Pons (tissue), 1 donor: ENCODE data around the gene ROPN1L.
"Not testable (repeated sequence)": the region's sequence is repeated elsewhere in the genome, so short reads cannot be mapped to it uniquely, and the experiment has no call there.

ENCODE experiments used
- DNase-seq: peaks from one replicate; pipeline ENCODE4 v3.0.0-alpha.2; 2016; ENCODE audit warnings: low spot score

ROPN1L gene

DNA sequence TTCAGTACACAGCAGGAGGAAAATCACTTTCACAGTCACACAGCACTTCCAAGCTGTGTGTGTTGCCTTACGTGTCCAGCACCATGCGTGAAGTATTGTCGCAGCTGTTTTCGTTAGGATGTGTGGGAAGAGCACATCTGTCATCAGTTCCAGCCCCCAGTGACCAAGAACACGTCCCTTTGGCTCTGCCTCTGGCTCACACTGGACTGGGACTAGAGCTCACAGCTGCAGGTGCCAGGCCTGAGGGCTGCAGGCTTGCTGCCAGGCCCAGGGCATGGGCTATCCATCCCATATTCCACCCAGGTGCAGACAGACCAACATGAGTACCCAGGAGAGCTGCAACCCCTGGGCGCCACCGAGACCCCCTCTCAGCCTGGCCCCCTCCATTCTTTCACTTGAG, 61.6 kb downstream of the ROPN1L start:
- no peak for DNase-seq

DNA sequence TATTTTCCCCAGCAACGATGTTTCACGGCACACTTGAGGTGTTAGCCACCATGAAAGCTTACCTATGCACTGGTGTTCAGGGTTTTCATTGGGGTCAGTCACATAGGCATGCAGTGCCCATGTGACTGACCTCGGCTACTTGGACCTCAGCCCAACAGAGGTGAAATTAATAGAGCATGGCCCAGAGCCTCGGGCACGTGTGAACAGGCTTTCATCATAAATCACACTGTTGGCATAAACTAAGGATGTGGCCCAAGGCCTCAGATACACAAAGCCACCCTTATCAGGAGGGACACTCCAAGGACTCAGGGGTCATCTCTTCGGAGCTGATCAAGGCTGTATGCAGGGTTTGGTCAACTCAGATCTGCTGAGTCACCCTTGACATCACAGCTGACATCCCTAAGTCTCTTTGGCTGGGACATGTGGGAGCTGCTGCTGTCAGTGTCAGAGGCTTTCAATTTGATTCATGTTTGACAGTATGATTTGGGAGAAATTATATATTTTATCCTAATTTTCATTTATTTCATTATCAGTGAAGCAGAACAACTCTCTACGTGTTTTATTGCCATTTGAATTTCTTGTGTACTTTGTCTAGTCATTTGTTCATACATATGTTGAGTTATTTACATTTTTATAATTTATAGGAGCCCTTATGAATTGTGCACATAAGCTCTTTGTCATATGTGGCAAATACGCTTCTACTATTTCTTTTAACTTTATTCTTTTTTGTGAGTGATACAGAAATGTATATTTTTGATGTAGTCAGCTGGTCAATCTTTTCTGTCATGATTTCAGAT, 62.5 kb downstream of the ROPN1L start:
- DNase-seq, result no peak

DNA sequence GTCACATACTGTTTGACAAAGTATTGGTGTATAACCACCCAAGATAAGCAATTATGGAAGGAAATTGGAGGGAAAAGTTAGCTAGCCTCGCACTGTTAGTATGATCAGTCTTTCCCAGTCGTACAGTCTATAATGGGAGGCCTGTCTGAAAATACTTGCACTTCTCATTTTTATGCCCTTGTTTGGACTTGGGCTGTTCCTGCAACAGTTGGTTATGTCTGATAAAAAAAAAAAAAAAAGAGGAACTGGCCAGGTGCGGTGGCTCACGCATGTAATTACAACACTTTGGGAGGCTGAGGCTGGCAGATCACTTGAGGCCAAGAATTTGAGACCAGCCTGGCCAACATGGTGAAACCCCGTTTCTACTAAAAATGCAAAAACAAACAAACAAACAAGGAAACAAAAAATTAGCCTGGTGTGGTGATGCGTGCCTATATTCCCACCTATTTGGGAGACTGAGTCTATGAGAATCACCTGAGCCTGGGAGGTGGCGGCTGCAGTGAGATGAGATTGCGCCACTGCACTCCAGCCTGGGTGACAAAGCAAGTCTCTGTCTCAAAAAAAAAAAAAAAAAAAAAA, 63.9 kb downstream of the ROPN1L start:
- DNase-seq, result peak; percentile 30

DNA sequence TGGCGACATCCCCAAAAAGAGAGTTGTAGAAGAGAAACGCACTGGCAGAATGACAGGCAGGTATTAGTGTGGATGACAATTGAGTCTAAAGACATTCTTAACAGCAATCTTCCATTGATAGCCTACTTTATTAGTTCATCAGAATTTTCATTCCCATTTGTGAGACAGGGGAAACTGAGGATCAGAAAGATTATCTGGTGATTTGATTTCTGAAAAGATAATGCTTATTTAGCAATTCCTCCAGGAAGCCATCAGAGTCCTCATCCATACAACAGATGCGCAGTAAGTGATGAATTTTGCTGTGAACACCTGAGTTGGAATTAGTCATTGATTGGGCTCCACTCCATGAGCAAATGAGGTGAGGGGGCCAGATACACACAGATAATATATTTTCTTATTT, 64.9 kb downstream of the ROPN1L start:
- DNase-seq, result no peak

DNA sequence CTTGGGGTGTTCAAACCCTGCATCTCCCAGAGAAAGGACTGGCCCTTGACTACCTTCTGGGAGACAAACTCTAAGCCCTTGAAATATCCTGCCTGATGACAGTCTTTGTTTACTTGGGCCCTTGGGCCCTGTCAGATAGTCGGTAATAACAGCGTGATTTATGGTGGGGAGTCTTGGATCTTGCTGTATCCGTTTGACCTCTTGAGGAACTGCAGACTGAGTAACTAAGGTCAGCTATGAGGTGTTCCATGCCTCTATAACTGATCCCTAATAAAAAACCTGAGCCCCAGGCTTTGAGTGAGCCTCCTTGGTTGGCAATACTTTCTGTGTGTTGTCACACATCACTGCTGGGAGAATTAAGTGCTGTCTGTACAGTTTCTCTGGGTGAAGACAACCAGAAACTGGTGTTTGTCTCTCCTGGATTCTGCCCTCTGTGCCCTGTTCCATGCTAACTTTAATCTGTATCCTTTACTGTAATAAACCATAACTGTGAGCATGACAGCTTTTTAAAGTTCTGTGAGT, 66.0 kb downstream of the ROPN1L start:
- DNase-seq, result no peak

DNA sequence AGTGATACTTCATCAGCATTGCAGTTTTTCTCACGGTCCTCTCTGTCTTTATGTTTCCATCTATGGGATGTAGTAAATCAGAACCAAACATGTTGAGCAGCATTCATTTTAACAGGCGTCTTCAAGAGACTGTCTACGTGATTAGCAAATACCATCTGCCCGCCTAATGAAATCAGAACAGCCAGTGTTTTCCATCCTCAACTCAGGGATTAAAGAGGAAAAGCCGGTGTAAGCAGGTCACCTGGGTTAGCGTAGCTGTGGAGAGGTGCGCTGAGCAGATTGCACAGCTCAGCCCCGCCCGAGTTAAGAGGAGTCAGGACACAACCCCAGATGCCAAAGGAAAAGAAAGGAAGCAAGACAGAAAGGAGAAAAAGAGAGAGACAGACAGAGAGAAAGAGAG, 67.9 kb downstream of the ROPN1L start:
- no peak for DNase-seq

DNA sequence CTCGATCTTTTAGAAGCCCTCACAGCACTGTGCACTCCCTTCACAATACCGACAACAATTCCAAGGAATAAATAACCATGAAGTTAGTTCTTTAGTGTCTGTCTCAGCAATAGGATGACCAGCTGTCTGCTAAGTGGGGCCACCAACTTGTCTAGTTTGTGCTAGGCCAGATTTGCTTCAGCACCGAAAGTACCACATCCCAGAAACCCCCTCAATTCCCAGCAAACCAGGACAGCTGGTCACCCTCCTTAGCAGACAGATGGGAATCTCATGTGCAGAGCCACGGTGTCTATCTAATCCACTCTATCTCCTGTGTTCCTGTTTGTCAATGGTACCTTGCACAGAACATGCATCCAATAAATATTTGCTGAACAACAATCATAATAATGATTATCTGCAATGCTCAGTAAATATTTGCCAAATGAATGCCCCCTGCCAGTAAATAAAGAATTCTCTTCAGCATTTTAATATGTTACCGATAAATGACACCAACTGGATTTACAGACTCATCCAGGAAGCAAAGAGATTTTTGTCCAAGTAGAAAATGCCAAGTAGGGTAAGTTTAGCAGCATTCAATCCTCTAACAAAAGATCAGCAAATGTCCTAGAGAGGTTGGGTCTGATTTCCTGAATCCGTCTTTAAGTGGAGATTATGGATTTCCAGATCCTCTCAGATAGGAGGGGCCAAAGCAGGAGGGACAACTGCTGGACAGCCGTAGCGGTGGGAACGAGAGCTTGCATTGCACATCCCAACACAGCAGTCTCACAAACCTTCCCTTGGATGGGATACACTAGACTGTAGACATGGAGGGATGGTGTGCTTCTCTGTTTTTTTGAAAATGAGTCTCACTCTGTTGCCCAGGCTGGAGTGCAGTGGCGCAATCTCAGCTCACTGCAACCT, 70.3 kb downstream of the ROPN1L start:
- no peak for DNase-seq

DNA sequence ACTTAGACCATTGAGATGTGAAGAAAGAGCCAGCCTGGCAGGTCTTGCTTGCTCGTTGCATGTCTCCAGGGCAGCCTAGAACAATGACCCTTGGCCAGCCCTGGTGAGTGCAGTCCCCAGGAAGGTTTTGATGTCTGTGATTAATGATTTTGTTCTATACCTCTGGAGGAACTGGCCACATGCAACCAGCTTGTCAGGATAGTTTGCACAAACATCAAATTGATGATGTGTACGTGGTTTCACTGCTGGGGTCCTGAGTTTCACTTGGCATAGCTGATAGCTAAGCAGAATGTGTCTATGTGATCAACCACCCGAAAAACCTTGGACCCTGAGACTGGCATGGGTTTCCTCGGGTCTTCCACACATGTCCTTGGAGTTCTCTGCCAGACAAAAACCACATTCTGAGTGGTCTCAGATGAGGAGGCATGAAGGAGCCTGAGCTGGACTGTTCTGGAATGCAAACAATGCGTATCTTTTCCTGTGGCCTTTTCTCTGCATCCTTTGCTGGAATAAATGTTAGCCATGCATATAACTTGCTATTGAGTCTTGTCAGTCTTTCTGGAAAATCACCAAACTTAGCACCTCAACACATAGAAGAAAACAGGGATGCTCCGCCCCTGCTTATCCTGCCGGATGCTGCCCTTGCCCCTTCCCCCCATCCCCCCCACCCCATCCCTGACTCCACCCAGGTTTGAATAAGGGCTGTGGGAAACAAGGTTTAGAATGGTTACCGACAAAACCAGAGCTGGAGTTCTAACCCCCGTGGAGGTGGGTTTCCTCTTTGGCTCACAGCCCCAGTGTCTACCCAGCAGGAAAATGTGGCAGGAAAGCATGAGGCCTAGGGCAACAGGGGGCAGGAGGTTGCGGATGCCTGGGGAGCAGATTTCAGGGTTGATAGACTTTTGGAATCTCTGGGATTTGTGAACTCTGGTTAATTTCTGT, 72.1 kb downstream of the ROPN1L start:
- no peak for DNase-seq

DNA sequence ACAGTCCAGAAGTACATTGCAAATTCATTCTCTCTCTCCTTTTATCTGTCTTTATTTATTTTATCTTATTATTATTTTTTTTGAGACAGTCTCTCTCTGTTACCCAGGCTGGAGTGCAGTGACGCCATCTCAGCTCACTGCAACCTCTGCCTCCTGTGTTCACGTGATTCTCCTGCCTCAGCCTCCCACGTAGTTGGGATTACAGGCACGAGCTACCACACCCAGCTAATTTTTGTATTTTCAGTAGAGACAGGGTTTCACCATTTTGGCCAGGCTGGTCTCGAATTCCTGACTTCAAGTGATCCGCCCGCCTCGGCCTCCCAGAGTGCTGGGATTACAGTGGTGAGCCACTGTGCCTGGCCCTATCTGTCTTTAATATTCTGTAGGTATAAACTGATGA, 72.9 kb downstream of the ROPN1L start:
- not testable (repeated sequence) for DNase-seq
